GM18498 (cell line): ENCODE results near the gene BPIFB4.
"Not testable (repeated sequence)": the region's sequence is repeated elsewhere in the genome, so short reads cannot be mapped to it uniquely, and the experiment has no call there.

Experiments used
- ATAC-seq: cut with Tn5 transposase; IDR thresholded peaks from one replicate; pipeline ENCODE4 v1.9.1; 2021; ENCODE audit warnings: mild to moderate bottlenecking, moderate library complexity; ENCODE audit not compliant: unreplicated experiment

BPIFB4 gene

GRCh38 chr20:33083544-33084340, 4.3 kb downstream of the BPIFB4 start:
- ATAC-seq = no peak

- ATAC-seq = no peak
Measured at GRCh38 chr20:33084722-33085121, 5.3 kb downstream of the BPIFB4 start.

GRCh38 chr20:33086052-33086722, 6.7 kb downstream of the BPIFB4 start:
- ATAC-seq = no peak

- no peak for ATAC-seq
Measured at GRCh38 chr20:33091147-33091546, 11.7 kb downstream of the BPIFB4 start.

DNA sequence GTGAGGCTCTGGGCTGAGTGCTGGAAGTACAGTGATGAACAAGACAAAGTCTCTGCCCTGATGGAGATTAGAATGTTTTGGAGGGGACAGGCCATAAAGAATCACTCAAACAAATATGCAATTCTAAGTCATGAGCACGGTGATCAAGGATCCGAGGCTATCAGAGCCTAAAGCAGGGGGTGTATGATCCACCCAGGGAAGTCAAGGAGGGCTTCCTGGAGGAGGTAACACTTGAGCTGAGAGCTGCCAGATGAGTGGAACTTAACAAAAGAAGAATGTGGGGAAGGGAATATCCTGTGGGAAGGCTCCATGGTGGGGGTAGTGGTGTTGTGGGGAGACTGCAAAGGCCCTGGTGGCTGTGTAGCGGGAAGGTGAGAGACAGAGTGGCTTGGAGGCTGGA, 12.2 kb downstream of the BPIFB4 start:
- ATAC-seq = no peak

DNA sequence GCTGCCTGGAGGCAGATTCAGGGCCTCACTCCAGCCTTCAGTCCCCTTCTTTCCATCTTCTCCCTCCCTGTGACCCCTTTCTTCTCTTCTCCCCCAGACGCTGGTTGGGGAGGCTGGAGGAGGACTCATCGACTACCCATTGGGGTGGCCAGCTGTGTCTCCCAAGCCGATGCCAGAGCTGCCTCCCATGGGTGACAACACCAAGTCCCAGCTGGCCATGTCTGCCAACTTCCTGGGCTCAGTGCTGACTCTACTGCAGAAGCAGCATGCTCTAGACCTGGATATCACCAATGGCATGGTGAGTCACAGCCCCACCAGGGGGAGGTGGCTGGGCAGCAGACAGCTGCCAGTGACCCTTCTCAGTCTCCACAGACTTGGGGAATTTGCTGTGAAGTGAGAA, 12.9 kb downstream of the BPIFB4 start:
- no peak for ATAC-seq

- ATAC-seq = no peak
Measured at GRCh38 chr20:33093074-33093473, 13.6 kb downstream of the BPIFB4 start.

DNA sequence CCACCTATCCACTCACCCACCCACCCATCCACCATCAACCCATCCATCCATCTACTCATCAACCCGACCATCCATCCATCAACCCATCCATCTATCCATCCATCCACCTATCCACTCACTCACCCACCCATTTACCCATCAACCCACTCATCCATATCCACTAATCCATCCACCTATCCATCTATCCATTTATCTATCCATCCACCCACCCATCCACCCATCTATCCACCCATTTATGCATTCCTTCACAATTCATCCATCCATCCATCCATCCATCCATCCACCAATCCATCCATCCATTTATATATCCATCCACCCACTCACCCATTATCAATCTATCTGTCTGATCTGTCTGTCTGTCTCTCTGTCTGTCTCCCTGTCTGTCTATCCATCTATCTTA, 14.1 kb downstream of the BPIFB4 start:
- no peak for ATAC-seq

DNA sequence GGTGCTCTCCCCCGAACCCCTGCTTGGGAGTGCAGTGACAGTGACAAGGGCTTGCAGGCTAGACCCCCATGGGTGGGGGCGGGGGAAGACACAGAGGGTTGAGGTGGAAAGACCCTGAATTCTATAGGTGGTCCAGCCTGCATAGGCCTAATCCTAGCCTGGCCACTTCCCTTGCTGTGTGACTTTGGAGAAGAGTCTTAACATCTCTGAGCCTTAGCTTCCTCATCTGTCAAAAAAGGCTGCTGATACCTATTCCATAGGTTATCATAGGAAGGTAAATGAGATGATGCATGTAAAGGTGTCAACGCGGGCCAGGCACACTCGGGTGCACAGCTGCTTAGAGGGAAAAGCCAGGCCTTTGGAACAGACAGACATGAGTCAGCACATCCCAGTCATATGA, 15.8 kb downstream of the BPIFB4 start:
- no peak for ATAC-seq

- peak; percentile 55 for ATAC-seq
Measured at GRCh38 chr20:33095902-33096584, 16.6 kb downstream of the BPIFB4 start.

- no peak for ATAC-seq
Measured at GRCh38 chr20:33097001-33097400, 17.6 kb downstream of the BPIFB4 start.

GRCh38 chr20:33099843-33100538, 20.5 kb downstream of the BPIFB4 start:
- ATAC-seq = no peak

DNA sequence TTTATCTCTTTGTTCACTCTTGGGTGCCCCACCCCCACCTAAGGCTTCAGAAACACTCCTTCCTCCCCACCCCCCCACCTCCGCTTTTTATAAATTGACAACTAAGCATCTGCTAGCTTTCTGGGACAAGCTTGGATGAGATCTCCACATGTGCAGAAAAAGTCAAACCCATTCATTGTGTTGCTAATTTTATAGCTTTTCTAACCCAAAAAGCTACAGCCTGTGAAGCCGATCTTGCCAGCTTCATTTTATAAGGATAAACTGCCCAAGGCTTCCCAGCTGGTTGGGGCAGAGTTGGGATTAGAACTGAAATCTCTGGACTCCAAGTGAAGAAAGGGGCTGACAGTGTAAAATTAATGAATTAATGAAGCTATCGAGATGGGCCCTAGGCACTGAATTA, 24.1 kb downstream of the BPIFB4 start:
- ATAC-seq = no peak

DNA sequence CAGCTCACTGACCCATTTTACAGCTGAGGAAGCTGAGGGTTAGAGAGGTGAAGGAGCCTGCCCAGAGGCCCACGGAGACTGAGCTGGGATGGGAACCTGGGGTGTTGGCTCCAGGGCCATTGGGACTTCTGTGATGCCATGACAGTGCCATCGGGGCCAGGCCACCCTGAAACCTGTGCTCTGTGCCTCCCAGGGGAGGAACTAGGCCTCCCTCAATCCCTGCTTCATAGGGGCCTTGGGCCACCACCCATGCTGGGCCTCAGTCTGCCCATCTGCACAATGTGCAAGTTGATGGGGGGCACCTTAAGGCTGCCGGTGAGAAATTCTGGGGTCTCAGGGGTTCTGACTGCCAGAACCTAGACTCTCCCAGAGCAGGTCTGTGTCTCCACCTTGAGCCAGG, 24.9 kb downstream of the BPIFB4 start:
- no peak for ATAC-seq

DNA sequence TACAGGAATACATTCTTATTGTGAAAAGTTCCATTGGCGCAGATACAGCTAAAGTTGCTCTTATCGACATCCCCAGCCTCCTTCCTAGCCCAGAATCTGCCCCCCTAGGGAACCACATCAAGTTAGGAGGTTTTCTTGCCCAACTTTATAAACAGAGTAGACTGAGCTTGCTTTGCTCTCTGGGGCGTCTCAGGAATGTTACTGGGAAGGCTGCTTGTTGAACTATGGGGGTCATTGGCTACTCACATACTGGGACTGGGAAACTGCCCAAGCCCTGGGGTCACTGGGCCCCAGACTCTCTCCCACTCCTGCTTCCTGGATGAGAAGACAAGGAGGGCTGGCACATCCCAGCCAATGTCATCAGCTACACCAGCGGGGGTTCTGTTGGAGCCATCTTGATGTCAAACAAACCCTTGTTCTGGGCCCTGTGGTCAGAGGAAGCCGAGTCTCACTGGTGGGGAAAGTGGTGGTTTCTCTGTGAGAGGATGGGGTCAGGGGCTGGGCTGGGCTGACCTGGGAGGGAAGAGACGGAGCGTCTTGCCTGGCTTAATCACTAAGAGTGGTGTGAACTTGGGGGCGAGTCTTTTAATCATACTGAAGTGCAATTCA, 26.0 kb downstream of the BPIFB4 start:
- no peak for ATAC-seq

DNA sequence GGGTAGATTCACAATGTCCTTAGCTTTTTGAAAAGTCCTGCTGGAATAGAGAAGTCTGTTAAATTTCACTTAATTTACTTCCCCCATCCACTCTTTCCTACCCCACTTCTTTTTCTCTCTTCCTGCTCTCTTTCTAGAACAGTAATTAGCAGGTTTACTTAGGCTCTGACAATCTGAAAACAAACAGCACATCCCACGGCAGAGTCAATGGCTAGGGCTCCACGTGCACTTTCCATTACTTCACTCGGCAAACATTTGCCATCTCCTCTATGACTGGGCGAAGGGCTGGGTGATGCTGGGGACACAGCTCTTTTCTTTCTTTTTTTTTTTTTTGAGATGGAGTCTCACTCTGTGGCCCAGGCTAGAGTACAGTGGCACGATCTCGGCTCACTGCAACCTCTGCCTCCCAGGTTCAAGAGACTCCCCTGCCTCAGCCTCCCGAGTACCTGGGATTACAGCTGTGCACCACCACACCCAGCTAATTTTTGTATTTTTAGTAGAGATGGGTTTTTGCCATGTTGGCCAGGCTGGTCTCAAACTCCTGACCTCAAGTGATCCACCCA, 26.7 kb downstream of the BPIFB4 start:
- ATAC-seq = not testable (repeated sequence)

GRCh38 chr20:33108661-33109060, 29.2 kb downstream of the BPIFB4 start:
- no peak for ATAC-seq

DNA sequence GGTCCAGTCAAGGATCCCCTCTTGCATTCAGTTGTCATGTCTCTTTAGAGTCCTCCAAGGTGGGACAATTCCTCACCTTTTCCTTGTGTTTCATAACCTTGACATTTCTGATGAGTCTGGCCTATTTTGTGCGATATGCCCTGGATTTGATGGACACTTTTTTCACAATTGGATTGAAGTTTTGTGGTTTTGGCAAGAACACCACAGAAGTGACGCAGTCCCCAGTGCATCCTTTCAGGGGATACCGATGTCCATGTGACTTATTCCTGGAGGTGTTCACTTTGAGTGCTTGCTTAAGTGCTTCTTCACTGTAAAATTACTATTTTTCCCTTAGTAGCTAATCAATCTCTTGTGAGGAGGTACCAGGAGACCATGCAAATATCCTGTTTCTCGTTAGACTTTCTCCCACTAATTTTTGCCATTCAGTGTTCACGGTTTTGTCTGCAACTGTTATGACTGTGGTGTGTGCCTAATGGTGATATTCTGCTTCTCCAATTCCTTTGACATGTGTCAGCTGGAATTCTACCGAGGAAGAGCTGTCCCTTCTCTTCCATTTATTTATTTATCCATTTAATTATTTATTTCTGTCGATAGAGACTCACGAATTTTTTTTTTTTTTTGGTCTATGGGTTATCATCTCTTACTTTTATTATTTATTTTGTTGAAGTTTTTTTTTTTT, 30.8 kb downstream of the BPIFB4 start:
- ATAC-seq = no peak

DNA sequence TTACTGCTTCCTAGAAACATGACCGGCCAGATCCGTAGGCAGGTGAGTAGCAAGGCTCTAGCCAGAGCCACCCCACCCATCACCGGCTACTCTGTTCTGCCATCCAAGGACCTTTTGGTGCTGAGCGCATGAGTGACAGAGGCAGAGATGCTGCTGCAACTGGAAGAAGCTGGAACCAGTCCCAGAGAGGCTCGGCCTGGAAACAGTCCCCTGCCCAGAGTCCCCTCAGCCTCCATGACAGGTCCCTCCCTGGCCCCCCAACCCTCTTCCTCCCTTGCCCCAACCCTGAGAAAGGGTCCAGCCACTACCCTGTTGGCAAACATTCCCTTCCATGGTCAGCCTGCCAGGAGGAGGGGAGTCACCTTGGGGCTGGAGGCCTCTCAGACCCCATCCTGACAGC, 31.9 kb downstream of the BPIFB4 start:
- no peak for ATAC-seq
